ENCODE data around the gene ZNF567.
"Not testable (repeated sequence)": the region's sequence is repeated elsewhere in the genome, so short reads cannot be mapped to it uniquely, and the experiment has no call there.

ZNF567 gene

DNA sequence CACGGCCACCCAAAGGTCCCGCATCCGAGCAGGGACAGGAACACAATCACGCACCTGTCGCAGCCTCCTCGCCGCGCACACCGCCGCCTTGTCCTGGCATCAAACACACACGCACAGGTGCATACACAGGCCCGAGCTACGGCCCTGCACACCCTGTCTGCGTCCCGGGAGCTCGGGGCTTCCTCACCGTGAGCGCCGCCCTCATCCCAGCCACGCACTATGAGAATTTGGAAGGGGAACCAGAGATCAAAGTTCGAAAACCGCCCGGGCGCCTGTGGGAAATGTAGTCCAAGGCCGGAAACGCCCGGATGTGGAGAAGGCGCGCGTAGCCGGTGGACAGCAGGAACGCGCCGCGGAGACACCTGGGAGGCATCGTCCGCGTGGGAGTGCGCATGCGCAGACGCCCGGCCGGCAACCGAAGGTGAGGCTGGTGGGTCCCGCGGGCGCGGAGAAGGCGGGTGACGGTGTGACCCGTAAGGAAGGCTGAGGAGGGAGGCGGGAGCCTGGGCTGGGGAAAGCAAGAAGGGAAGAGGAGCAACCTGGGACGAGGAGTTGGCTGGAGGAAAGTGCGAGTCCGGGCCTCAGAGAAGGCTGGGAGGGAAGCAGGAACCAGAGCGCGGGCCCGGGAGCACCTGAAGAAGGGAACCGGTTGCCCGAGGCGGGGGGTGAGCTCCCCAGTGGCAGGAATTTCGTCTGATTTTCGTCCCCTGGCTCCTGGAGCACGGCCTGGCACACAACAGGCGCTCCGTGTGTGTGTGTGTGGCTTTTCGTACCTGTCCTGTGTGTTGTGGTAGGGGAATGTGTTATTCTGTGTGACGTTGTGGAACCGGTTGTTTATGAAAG is at the start of gene ZNF567:
Gene ZNF567 (plus strand): TSS at position 399 of the 843 bp plus-strand sequence. CDS start 7,256 bp downstream, outside the sequence.
- peak; percentile 95 to 99 for DNase-seq

DNA sequence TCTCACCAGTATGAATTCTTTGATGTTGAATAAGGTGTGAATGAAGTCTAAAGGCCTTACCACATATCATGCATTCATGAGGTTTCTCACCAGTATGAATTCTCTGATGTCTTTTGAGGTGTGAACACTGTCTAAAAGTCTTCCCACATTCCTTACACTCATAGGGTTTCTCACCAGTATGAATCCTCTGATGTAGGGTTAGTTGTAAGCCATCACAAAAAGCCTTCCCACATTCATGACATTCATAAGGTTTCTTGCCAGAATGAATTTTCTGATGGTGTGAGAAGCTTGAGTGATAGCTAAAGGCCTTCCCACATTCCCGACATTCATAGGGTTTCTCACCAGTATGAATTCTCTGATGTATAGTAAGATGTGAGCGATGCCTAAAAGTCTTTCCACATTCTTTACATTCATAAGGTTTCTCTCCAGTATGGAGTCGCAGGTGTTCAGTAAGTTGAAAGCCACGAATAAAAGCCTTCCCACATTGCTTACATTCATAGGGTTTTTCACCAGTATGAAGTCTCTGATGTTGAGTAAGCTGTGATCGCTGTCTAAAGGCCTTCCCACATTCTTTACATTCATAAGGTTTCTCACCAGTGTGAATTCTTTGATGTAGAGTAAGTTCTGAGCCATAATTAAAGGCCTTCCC is 48.4 kb upstream of the ZNF567 start:
- no peak for DNase-seq

DNA sequence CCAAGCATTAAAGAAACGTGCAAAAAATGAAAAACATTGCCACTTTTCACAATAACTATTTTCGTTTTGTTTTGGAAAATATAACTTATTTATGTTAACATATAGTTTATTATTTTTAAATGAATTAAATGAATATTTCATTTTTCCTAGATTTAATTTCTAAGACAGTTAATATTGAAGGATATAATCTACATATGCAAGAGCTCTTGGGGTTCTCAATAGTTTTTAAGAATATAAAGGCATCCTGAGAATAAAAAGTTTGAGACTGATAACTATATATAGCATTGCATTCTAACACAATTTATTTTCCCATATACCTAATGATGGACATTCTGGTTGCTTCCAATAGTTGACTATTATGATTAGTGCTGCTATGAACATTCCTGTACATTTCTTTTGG is 40.7 kb upstream of the ZNF567 start:
- DNase-seq = no peak

DNA sequence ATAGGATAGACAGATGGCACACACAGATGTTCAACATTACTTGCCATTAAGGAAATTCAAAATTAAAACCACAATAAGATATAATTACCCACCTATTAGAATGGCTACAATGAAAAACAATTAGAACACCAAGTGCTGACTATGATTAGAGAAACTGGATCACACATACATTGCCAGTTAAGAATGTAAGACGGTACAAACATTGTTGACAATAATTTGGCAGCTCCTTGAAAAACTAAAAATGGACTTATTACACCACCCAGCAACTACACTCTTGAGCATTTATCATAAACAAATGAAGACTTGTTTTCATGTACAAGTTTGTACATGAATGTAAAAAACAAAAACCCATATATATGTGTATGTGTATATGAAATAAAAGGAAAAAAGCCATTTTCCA is 34.5 kb upstream of the ZNF567 start:
- DNase-seq = no peak

DNA sequence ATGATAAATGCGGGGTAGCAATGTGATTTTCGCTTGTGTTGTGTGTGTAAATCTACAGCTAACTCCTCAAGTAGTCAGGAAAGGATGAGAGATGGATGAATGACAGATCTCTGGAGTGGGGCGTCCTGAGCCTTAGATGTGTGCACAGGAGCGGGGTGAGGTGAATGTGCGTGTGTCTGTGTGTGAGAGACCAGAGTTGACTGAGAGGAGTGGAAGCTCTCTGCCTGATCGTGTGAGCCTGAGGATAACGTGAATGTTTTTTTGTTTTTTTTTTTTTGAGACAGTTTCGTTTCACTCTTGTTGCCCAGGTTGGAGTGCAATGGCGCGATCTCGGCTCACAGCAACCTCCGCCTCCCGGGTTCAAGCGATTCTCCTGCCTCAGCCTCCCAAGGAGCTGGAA is 21.6 kb upstream of the ZNF567 start:
- no peak for DNase-seq

DNA sequence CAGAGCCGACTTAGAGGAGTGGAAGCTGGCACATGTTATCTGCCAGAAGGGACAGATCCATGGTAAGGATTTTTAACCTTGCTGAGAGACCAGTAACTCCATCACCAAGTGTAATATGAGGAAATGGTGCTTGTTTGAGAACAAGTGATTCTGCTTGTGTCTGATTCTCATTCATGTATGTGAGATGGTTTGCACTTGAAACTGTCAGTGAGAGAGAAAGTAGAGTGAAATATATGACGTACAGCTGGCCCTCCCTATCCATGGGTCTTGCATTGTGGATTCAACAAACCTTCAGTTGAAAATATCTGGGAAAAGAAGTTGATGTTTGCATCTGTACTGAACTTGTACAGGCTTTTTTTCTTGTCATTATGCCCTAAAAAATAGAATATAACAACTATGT is 18.8 kb upstream of the ZNF567 start:
- DNase-seq = no peak

DNA sequence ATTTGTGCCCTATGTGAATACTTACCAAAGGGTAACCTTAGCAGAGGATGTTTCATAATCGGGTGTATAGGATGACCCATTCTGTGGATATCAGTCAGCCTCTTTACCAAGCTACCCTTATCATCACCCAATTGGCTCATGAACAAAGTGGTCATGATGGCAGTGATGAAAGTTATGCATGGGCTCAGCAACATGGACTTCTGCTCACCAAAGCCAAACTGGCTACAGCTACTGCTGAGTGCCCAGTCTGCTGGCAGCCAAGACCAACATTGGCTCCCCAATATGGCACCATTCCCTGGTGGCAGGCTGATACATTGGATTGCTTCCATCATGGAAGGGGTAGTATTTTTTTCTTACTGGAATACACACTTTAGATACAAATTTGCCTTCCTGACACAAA is 15.0 kb upstream of the ZNF567 start:
- no peak for DNase-seq

DNA sequence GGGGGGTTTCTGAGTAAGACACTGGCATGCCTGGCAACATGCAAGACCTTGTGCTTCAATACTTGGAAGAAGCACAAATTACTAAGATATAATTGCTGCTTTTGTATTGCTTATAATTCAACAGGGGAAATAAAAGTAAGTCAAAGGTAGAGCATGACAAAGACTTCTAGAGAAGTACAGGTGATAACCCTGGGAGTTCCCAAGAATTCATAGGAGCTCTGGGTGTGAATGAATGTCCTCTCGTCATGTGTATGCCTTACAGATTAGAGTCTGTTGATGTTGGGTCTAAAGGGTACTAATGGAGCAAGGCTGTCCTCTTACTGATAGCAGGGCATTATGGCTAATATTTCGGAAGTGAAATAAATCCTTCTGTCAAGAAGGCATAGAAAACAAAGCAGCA is 13.2 kb upstream of the ZNF567 start:
- no peak for DNase-seq

DNA sequence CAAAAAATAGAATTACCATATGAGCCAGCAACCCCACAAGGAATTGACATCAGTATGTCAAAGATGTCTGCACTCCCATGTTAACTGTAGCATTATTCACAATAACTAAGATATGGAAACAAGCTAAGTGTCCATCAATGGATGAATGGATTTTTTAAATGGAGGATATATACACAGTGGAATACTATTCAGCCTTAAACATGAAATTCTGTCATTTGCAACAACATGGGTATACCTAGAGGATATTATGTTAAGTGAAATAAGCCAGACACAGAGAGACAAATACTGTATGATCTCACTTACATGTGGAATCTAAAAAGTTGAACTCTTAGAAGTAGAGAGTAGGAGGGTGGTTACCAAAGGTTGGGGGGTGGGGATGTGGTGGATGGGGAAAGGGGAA is 8.0 kb upstream of the ZNF567 start:
- no peak for DNase-seq

DNA sequence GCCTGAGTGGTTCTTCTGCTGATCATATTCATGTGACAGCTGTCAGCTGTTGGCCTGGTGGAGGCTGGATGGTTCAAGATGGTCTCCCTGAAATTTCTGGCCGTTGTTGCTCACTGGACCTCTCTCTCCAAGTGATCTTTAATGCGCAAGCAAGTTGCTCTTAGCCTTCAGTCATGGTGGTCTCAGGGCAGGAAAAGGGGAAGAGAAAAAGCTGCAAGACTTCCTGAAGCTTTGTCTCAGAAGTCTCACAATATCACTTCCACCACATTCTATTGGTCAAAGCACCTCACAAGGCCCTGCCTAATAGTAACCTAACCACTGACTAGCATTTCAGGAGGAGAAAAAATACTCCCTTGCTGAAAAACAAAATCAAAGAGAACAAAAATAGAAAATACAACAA is 1.6 kb upstream of the ZNF567 start:
- no peak for DNase-seq

DNA sequence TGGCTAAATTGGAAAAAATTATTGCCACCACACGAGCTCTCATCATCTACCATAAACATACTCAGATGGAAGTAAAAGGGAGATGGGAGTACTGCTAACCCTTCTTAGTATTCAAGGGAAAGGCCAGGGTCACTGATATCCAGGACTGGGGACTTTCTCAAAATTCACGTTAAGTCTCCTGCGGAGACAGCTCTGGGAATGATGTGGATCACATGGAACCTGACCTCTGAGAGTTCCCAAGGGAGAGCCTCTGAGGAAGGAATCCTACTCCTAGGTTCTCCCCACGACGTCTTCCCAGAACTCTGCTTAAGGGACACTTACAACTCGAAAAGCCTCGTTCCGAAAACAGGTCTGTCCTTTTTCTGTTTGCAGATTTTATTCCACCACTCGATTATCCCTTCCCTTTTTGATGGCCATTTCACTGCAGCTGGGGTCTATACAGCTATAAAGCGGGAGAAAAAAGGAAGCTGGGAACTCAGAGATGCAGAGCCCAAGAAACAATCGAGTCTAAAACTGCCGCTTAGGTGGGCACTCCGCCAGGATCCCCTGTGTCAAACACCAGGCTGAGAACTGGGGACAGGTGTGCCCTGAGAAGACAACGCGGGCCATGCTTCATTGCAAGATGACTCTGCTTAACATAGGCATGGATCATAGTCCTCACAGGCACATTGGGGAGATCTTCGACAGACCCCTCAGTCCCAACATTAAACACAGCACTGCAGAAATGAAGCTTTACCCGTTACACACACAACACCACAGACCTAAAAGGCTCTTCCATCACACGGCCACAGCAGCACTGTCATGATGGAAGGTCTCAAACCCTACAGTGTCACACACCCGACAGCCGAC is 823 bp upstream of the ZNF567 start:
- peak in 1 of 2 experiments; percentile 65 for DNase-seq

DNA sequence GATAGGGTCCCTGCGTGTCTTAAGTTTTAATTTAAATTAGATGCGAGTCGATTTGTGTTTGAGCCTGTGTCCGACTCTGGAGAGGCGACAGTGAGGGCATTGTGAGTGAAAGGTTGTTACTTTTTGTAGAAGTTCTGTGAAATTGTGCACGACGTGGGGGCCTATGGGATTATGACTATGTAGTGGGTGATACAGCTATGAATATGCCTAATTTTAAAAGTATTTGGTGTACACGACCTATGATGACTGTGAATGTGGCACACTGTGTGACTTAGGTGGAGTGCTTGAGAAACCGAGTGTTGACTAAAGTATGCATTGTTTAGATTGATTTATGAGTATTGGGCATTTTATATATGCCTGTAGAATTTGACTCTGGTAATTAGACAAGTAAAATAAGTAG is 646 bp downstream of the ZNF567 start:
- no peak for DNase-seq

DNA sequence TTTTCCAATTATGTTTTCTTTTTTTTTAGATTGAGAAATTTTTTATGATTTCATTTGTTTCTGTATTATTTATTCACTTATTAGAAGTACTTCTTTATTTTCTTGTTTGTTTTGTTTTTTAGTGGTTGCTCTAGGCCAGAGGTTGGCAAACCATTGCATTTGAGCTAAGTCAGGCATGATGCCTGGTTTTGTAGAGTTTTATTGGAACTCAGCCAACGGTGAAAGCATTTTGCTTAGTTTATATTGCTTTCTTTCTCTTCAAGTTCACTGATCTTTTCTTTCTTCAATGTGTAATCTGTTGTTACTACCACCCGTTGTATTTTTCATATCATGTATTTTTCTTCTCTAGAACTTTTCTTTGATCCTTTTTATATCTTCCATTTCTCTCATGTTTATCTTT is 19.7 kb downstream of the ZNF567 start:
- DNase-seq = no peak

DNA sequence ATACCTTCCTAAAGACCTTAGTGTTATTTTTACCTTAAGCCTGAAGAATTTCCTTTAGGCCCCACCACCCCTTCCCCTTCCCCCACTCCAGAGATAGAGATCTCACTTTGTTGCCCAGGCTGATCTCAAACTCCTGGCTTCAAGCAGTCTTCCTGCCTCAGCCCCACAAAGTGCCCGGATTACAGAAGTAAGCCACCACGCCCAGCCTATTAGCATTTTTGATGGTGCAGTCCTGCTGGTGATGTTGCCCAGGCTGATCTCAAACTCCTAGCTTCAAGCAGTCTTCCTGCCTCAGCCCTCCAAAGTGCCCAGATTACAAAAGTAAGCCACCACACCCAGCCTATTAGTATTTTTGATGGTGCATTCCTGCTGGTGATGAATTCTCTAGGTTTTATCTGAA is 22.0 kb downstream of the ZNF567 start:
- no peak for DNase-seq

DNA sequence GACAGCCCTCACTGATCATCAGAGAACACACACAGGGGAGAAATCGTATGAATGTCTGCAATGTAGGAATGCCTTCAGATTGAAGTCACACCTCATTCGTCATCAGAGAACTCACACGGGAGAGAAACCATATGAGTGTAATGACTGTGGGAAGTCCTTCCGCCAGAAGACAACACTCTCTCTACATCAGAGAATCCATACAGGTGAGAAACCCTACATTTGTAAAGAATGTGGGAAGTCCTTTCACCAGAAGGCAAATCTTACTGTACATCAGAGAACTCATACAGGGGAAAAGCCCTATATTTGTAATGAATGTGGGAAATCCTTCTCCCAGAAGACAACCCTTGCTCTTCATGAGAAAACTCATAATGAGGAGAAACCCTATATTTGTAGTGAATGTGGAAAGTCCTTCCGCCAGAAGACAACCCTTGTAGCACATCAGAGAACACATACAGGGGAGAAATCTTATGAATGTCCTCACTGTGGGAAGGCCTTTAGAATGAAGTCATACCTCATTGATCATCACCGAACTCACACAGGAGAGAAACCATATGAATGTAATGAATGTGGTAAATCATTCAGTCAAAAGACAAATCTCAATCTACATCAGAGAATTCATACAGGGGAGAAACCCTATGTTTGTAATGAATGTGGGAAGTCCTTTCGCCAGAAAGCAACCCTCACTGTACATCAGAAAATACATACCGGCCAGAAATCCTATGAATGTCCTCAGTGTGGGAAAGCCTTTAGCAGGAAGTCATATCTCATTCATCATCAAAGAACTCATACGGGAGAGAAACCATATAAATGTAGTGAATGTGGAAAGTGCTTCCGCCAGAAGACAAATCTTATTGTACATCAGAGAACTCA is 32.5 kb downstream of the ZNF567 start:
- peak in 1 of 2 experiments; percentile 1 for DNase-seq

DNA sequence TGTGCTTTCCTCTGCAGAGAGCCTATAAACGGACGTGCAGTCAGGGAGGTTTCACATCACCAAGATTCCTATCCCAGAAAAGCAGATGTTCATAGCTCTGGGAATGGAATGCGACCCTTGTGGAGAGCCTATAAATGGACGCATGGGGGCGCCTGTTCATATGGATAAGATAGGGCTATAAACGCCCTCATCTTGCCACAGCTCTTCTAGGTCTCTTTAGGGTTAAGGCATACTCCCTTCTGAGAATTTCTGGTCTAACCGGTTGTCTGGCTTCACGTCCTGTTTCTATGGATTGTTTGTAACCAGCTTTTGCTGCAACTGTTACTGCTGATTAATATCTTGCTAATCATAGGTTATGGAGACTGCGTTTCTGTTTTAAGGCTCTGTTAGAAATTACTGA is 48.8 kb downstream of the ZNF567 start:
- DNase-seq = peak in 1 of 2 experiments; percentile 16

DNA sequence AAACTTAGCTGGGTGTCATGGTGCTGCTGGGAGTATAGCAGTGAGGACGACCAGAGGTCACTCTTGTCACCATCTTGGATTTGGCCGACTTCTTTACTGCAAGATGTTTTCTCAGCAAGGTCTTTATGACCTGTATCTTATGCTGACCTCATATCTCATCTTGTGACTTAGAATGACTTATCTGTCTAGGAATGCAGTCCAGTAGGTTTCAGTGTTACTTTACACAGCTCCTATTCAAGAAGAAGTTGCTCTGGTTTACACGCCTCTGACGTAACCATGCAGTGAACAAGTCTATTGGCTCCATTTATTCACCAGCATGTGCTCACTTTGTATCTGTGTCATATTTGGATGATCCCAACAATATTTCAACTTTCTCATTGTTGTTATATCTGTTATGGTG is 58.5 kb downstream of the ZNF567 start:
- no peak for DNase-seq

DNA sequence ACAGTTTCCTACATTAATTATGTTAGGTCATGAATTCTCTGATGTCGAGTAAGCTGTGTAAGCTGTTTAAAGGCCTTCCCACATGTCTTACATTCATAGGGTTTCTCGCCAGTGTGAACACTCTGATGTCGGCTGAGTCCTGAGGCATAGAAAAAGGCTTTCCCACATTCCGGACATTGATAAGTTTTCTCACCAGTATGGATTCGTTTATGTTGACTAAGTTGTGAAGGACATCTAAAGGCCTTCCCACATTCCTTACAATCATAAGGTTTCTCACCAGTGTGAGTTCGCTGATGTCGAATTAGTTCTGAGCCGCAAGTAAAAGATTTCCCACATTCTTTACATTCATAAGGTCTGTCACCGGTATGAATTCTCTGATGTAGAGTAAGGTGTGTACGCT is 60.3 kb downstream of the ZNF567 start:
- no peak for DNase-seq

DNA sequence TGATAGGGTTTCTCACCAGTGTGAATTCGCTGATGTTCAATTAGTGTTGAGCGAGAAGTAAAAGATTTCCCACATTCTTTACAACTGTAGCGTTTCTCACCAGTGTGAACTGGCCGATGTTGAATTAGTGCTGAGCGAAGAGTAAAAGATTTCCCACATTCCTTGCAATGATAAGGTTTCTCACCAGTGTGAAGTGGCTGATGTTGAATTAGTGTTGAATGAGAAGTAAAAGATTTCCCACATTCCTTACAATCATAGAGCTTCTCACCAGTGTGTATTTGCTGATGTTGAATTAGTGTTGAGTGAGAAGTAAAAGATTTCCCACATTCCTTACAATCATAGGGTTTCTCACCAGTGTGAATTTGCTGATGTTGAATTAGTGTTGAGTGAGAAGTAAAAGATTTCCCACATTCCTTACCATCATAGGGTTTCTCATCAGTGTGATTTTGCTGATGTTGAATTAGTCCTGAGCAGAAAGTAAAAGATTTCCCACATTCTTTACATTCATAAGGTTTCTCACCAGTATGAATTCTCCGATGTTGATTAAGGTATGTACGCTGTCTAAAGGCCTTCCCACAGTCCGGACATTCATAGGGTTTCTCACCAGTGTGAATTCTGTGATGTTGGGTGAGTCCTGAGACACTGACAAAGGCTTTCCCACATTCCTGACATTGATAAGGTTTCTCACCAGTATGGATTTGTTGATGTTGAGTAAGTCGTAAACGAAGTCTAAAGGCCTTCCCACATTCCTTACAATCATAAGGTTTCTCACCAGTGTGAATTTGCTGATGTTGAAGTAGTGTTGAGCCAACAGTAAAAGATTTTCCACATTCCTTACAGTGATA is 61.2 kb downstream of the ZNF567 start:
- no peak for DNase-seq

DNA sequence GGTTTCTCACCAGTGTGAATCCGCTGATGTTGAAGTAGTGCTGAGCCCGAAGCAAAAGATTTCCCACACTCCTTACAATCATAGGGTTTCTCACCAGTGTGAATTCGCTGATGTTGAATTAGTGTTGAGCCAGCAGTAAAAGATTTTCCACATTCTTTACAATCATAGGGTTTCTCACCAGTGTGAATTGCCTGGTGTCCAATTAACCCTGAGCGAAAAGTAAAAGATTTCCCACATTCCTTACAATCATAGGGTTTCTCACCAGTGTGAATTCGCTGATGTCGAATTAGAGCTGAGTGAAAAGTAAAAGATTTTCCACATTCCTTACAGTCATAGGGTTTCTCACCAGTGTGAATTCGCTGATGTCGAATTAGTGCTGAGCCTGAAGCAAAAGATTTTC is 62.2 kb downstream of the ZNF567 start:
- not testable (repeated sequence) for DNase-seq

DNA sequence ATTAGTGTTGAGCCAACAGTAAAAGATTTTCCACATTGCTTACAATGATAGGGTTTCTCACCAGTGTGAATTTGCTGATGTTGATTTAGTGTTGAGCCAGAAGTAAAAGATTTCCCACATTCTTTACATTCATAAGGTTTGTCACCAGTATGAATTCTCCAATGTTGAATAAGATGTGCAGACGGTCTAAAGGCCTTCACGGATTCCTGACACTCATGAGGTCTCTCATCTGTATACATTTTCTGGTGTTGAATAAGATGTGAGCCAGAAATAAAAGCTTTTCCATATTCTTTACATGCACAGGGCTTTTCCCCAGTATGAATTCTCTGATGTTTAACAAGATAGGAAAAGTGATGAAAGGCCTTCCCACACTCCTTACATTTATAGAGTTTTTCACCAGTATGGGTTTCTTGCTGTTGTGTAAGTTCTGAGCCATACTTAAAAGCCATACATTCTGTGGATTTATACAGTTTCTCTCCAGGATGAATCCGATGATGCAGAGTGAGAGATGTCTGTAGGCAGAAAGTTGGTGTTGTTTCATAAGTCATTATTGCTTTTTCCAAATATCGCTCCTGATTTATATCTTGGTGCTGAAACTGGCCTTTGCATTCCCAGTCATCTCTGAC is 62.8 kb downstream of the ZNF567 start:
- DNase-seq = no peak
